ENCODE results near the gene AKAP6.
"Not testable (repeated sequence)": the region's sequence is repeated elsewhere in the genome, so short reads cannot be mapped to it uniquely, and the experiment has no call there.

Gene AKAP6

GRCh38 chr14:32762886-32763285 is 433.8 kb downstream of the AKAP6 start:
- DNase-seq (ENCODE audit: low read depth), result no peak

- no peak for DNase-seq (ENCODE audit: low read depth)
Observed at GRCh38 chr14:32763673-32764072, 434.6 kb downstream of the AKAP6 start.

- DNase-seq (ENCODE audit: low read depth), result no peak
Observed at GRCh38 chr14:32764131-32764530, 435.0 kb downstream of the AKAP6 start.

GRCh38 chr14:32770422-32770821 is 441.3 kb downstream of the AKAP6 start:
- DNase-seq (ENCODE audit: low read depth), result no peak

GRCh38 chr14:32774214-32774613 is 445.1 kb downstream of the AKAP6 start:
- no peak for DNase-seq (ENCODE audit: low read depth)

- DNase-seq (ENCODE audit: low read depth), result no peak
Observed at GRCh38 chr14:32779840-32780239, 450.7 kb downstream of the AKAP6 start.

- DNase-seq (ENCODE audit: low read depth), result no peak
Observed at GRCh38 chr14:32784405-32784804, 455.3 kb downstream of the AKAP6 start.

GRCh38 chr14:32785585-32785984 is 456.5 kb downstream of the AKAP6 start:
- no peak for DNase-seq (ENCODE audit: low read depth)

- DNase-seq (ENCODE audit: low read depth), result no peak
Observed at GRCh38 chr14:32786886-32787285, 457.8 kb downstream of the AKAP6 start.

- not testable (repeated sequence) for DNase-seq (ENCODE audit: low read depth)
Observed at GRCh38 chr14:32793033-32793432, 463.9 kb downstream of the AKAP6 start.

GRCh38 chr14:32800320-32800719 is 471.2 kb downstream of the AKAP6 start:
- DNase-seq (ENCODE audit: low read depth), result no peak

GRCh38 chr14:32802295-32802694 is 473.2 kb downstream of the AKAP6 start:
- DNase-seq (ENCODE audit: low read depth), result no peak

- no peak for DNase-seq (ENCODE audit: low read depth)
Observed at GRCh38 chr14:32805979-32806378, 476.9 kb downstream of the AKAP6 start.

- no peak for DNase-seq (ENCODE audit: low read depth)
Observed at GRCh38 chr14:32808644-32809043, 479.5 kb downstream of the AKAP6 start.

GRCh38 chr14:32809255-32809654 is 480.2 kb downstream of the AKAP6 start:
- no peak for DNase-seq (ENCODE audit: low read depth)

- no peak for DNase-seq (ENCODE audit: low read depth)
Observed at GRCh38 chr14:32813401-32813800, 484.3 kb downstream of the AKAP6 start.

GRCh38 chr14:32814721-32815120 is 485.6 kb downstream of the AKAP6 start:
- no peak for DNase-seq (ENCODE audit: low read depth)

- DNase-seq (ENCODE audit: low read depth), result no peak
Observed at GRCh38 chr14:32816588-32816987, 487.5 kb downstream of the AKAP6 start.

GRCh38 chr14:32817780-32818179 is 488.7 kb downstream of the AKAP6 start:
- DNase-seq (ENCODE audit: low read depth), result no peak

GRCh38 chr14:32818581-32818980 is 489.5 kb downstream of the AKAP6 start:
- DNase-seq (ENCODE audit: low read depth), result no peak

- DNase-seq (ENCODE audit: low read depth), result no peak
Observed at GRCh38 chr14:32820181-32820580, 491.1 kb downstream of the AKAP6 start.

- DNase-seq (ENCODE audit: low read depth), result no peak
Observed at GRCh38 chr14:32820682-32821081, 491.6 kb downstream of the AKAP6 start.

GRCh38 chr14:32821964-32822653 is 493.0 kb downstream of the AKAP6 start:
- DNase-seq (ENCODE audit: low read depth), result no peak

- no peak for DNase-seq (ENCODE audit: low read depth)
Observed at GRCh38 chr14:32823706-32824105, 494.6 kb downstream of the AKAP6 start.

Measured in ELR (cell line).